ENCODE measurements around the gene DYNC1H1.

Gene DYNC1H1

GRCh38 chr14:102000902-102001301 lies 36.5 kb downstream of the DYNC1H1 start:
- DNase-seq, result no peak

DNA sequence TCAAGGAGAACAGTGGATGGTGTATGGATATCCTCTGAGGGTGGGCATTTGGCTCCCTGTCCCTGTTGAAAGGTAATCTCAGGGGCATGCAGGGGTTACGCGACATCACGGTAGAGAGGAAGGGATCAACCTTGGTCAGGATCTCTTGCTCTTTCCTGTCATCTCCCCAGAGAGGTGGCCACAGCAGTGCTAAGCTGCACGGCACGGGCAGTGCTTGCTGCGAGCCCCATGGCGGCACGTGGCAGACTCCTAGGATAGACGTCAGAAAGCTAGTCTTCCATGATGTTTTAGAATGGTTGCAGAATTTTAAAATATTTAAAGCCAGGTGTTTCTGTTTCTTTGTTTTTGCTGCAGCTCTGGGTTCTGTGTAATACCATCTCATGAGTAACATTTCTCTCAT lies 41.0 kb downstream of the DYNC1H1 start:
- DNase-seq, result no peak

DNA sequence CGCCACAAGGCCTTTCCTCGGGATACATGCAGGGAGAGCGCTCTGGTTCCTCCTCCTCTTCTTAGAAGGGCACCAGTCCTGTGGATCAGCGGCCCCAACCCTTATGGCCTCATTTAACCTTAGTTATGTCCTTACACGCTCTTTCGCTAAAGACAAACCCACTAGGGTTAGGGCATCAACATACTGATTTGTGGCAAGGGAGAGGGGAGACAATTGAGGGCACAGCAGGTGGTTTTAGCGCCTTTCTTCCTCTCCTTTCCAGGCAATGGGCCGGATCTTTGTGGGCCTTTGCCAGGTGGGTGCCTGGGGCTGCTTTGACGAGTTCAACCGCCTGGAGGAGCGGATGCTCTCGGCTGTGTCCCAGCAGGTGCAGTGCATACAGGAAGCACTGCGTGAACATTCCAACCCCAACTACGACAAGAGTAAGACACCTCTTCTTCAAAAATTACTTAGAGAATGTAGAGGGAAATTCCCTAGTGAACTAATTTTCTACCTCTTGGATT lies 43.6 kb downstream of the DYNC1H1 start:
- DNase-seq, result no peak

DNA sequence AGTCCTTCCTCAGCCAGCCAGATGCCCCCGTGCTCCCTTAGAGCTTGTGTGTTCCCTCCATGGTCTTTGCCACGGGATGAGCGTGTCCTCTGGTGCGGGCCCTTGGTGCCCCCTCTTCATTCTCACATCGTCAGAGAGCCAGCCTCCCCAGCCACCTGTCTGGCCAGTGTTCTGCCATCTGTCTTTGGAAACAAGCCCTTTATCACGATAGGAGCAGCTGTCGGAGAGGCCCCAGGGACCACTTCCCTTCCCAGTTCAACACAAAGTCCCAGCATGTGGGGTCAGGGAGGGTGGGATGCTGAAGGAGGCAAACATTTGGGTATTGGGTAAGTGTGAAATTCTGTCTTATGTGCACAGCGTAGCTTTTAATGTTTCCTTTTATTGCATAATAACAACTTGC lies 44.5 kb downstream of the DYNC1H1 start:
- DNase-seq, result no peak

GRCh38 chr14:102011631-102012030 lies 47.3 kb downstream of the DYNC1H1 start:
- no peak for DNase-seq

DNA sequence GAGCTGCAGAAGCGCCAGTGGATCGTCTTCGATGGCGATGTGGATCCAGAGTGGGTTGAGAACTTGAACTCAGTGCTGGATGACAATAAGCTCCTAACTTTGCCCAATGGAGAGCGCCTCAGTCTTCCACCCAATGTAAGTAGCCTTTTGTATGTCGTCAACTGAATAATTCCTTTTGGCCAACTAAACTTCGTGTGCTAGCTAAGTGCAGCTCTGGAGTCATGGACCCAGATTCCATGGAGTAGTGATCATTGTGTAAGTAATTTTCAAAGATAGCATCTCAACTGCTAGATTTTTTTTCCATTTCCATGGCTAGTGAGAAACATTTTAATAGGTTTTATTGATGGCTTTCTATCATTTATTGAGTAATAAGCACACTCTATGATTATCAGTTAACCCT lies 48.0 kb downstream of the DYNC1H1 start:
- DNase-seq, result no peak

DNA sequence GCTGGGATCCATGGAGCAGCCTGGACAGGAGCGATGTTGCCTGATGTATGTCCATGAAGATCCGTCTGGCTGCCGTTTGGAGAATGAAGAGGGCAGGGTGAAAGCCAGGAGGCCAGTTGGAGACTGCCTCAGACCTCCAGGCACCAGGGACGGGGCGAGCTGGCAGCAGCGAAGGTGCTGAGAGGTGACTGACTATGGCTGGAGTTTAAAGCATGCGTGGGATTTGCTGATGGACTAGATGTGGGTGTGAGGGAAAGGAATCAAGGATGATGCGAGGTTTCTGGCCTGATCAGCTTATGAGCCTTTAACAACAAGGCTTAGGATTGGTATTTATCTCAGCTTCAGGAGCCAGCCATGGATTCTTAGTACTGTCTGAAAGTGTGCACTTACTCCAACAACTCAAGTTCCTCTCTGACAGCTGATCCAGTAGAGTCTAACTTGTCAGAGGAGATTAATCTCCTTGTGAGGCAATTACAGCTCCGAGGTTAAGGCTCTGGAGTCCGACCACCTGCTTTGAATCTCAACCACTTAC lies 49.4 kb downstream of the DYNC1H1 start:
- no peak for DNase-seq

DNA sequence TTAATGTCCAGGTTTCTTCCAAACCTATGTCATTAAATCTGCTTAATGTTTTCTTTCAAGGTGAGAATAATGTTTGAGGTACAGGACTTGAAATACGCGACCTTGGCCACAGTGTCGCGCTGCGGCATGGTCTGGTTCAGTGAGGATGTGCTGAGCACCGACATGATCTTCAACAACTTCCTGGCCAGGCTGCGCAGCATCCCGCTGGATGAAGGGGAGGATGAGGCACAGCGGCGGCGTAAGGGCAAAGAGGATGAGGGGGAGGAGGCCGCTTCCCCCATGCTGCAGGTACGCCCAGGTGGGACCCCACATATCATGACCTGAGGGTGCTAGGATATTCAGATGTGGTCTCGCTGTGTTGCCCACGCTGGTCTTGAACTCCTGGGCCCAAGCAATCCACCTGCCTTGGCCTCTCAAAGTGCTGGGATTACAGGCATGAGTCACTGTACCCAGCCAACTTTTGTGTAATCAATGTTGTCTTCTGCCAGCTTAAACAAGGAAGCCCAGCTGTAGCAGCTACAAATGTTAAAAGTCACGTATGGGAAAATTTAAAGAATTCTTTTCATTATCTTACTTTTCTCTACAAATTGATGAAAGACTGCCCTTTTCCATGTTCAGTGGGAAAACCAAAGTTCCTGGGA lies 50.8 kb downstream of the DYNC1H1 start:
- no peak for DNase-seq

- DNase-seq, result no peak
Observed at GRCh38 chr14:102015771-102016170, 51.4 kb downstream of the DYNC1H1 start.

GRCh38 chr14:102016420-102017090 lies 52.2 kb downstream of the DYNC1H1 start:
- no peak for DNase-seq

- DNase-seq, result no peak
Observed at GRCh38 chr14:102018251-102018650, 53.9 kb downstream of the DYNC1H1 start.

DNA sequence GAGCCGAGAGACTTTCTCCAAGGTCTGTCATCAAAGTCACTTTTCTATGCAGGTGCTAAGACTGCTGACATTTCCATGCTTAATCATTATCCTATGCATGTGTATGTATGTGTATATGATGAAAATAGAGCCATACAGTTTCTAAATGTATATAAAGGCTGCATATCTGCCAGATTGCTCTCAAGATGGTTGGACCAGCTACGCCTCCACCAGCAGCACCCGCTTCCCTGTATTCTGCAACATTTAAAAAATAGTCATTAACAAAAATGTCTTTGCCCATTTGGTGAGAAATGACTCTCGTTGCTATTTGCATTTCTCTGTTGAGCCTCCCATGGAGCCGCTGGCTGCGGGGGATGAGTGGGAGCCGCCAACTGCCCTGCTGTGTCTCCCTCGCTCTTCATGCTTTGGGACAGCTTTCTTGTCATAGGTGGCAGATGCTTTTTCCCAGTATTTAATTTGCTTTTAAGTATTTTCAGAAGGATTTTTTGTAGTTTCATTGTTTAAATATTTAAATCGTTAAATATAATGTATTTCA lies 54.7 kb downstream of the DYNC1H1 start:
- no peak for DNase-seq

DNA sequence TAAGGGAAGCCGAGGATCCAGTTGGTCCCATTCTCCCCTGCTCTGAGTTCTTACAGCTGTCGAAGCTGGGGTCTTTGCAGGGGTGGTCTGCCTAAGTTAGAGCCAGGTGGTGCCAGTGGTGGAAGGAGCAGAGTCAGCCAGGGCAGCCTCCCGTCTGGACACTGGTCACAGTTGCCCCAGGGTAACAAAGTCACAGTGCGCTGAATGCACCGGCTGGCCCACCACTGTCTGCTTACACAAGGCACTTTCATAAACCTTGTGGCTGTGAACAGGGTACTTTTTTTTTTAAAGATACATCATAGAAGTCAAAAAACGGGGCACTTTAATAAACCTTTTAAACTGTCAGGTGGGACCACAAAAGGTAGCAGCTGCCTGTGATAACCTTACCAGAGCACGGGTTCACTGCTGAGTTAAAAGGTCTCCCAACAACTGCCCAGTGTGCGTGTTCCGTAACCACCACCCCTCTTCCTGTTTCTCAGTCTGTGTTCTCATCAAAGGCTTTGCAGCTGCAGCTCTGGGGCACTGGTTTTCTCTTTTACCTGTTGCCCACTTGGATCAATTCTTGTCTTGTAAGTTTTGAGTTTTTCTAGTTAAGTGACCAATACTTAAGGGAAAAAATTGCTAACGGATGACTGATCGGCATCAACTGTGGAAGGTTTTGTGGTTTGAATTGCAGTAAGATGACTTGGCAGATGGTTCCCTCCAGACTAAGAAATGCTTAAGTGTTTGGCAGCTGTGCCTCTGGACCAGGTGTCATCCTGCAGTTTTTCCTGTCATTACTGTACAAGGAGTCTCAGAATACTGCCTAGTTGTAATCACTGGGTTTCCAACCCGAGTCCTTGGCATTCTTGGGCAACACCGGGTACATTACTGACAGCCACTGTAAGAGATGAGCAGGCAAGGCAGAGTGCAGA lies 55.9 kb downstream of the DYNC1H1 start:
- no peak for DNase-seq

GRCh38 chr14:102026934-102027333 lies 62.6 kb downstream of the DYNC1H1 start:
- no peak for DNase-seq

GRCh38 chr14:102027951-102028350 lies 63.6 kb downstream of the DYNC1H1 start:
- no peak for DNase-seq

- no peak for DNase-seq
Observed at GRCh38 chr14:102028733-102029132, 64.4 kb downstream of the DYNC1H1 start.

DNA sequence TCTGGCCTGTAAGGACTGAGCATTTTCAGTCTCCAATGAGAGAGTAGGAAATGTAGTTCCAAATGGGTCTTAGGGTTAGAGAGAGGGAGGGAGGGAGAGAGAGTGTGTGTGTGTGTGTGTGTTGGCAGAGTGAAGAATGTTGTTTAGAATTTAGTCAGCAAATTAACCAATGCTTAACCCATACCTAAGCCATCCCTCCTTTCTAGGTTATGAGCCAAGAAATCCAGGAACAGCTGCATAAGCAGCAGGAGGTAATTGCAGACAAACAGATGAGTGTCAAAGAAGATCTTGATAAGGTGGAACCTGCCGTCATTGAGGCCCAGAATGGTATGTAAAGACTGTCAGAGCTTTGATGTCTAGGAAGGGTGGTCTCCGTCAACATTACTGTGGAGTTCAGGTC lies 65.6 kb downstream of the DYNC1H1 start:
- DNase-seq, result no peak

DNA sequence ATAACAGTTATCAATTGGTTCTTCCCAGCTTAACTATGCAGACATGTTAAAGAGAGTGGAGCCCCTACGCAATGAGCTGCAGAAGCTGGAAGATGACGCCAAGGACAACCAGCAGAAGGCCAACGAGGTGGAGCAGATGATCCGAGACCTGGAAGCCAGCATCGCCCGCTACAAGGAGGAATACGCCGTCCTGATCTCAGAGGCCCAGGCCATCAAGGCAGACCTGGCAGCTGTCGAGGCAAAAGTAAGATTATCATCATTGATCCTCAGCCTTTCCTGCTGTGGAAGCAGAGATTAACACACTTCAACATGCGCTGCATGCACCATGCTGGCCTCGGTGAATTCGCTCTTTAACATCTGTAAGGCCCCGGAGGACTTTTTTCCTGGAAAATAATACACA lies 68.9 kb downstream of the DYNC1H1 start:
- no peak for DNase-seq

DNA sequence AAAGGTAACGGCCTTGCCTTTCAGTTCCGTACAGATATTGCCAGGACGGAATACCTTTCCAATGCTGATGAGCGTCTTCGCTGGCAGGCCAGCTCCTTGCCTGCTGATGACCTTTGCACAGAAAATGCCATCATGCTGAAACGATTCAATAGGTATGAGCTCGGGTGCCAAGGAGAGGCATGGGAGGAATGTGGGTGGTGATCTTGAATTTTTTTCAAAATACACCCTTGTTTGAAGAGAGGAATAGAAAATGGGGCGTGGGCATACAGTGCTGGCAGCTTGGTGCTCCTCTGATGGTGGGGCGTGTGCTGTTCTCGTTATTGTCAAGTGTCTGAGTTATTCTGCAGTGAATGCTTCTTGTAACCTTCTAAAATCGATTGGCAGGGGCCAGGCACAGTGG lies 69.9 kb downstream of the DYNC1H1 start:
- DNase-seq, result no peak

DNA sequence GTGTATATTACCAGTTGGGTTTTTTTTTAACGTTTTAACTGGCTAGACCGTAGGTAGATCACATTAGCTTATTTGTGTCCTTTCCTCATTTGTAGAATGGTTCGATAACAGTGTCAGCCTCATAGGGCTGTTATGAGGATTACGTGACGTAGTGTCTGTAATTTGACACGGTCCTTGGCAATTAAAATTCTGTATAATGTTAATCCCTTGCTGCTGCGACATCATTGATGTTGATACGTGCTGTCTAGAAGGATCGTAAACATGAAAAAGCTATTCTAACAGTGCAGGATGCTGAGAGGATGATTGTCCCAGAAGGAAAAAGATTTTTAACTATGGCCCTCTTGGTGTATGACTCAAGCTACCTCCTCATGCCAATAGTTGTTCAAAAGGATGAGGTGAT lies 71.5 kb downstream of the DYNC1H1 start:
- no peak for DNase-seq

DNA sequence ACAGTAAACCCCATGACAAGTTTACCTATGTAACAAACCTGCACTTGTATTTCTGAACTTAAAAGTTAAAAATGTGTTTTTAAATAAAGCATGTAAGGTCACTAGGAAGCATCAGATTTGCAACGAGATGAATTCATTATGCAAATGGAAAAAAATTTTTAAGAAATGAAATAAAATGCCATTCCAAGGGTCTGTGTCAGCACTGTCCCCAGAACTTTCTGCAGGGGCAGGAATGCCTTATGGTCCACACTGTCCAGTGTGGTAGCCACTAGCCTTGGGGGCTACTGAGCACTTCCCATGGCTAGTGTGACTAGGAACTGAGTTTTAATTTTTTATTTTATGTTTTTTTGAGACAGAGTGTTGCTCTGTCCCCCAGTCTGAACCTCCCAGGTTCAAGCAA lies 73.3 kb downstream of the DYNC1H1 start:
- DNase-seq, result no peak

- DNase-seq, result no peak
Observed at GRCh38 chr14:102039157-102039556, 74.8 kb downstream of the DYNC1H1 start.

DNA sequence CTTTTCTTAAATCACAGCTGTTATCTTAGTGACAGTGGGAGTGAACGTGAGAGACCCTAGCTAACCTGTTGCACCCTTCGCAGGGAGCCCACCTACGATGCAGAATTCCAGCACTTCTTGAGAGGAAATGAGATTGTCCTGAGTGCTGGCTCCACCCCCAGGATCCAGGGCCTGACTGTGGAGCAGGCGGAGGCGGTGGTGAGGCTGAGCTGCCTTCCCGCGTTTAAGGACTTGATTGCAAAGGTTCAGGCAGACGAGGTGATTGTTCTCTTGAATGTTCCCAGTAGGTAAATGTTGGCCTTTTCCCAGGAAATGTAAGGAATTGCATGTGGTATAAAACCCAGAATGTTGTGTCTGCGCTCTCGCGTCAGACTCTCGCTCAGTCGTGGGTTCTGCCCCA lies 75.8 kb downstream of the DYNC1H1 start:
- no peak for DNase-seq

All from suppressor macrophage treated with lipopolysaccharide for 1 hour (primary cell).